ENCODE results near the gene ZMYND8.

DNA sequence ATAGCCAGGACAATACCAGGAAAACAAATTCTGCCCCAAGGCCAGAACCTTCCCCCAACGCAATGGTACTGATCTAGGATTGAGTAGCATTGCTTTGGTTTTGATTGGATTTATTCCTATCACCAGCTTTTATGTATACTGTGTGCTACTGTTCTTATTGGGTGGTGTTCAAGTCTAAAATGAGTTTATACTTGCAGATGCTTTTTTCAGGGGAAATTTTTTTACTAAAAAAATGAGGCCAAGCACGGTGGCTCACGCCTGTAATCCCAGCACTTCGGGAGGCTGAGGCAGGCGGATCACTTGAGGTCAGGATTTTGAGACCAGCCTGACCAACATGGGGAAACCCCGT is 116.8 kb downstream of the ZMYND8 start:
- TF ChIP-seq, protein P1, sequence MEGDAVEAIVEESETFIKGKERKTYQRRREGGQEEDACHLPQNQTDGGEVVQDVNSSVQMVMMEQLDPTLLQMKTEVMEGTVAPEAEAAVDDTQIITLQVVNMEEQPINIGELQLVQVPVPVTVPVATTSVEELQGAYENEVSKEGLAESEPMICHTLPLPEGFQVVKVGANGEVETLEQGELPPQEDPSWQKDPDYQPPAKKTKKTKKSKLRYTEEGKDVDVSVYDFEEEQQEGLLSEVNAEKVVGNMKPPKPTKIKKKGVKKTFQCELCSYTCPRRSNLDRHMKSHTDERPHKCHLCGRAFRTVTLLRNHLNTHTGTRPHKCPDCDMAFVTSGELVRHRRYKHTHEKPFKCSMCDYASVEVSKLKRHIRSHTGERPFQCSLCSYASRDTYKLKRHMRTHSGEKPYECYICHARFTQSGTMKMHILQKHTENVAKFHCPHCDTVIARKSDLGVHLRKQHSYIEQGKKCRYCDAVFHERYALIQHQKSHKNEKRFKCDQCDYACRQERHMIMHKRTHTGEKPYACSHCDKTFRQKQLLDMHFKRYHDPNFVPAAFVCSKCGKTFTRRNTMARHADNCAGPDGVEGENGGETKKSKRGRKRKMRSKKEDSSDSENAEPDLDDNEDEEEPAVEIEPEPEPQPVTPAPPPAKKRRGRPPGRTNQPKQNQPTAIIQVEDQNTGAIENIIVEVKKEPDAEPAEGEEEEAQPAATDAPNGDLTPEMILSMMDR (IDR thresholded peaks at IDR 0.05; ENCODE audit: poor library complexity, severe bottlenecking) = no peak
- TF ChIP-seq EZH2 (IDR thresholded peaks at IDR 0.05; ENCODE audit: borderline replicate concordance, insufficient read depth, low read length, poor library complexity, severe bottlenecking) (no peak), MXI1 (conservative IDR thresholded peaks at IDR 0.05; ENCODE audit: poor library complexity, severe bottlenecking) (no peak)
